Stimulated activated naive CD8-positive, alpha-beta T cell treated with anti-CD3 and anti-CD28 coated beads, Interleukin-15, Interleukin-2, amounts not matched to agents 100 ng/mL and 50 ng/mL, for 24 hours (primary cell): ENCODE results near the gene EDIL3.
"Not testable (repeated sequence)": the region's sequence is repeated elsewhere in the genome, so short reads cannot be mapped to it uniquely, and the experiment has no call there.

Experiments used
- H3K27ac Mint-ChIP-seq: one replicate; pipeline ENCODE4 v1.8.0; 2021; ENCODE audit warnings: mild to moderate bottlenecking, mixed read lengths
- H3K27me3 Mint-ChIP-seq: one replicate; pipeline ENCODE4 v1.8.0; 2021; ENCODE audit warnings: mixed read lengths
- H3K36me3 Mint-ChIP-seq: one replicate; pipeline ENCODE4 v1.8.0; 2021; ENCODE audit warnings: low read depth, mixed read lengths
- H3K4me1 Mint-ChIP-seq: one replicate; pipeline ENCODE4 v1.8.0; 2021; ENCODE audit warnings: low read depth, mixed read lengths
- H3K4me3 Mint-ChIP-seq: one replicate; pipeline ENCODE4 v1.8.0; 2021; ENCODE audit warnings: mild to moderate bottlenecking, mixed read lengths
- H3K9me3 Mint-ChIP-seq: one replicate; pipeline ENCODE4 v1.8.0; 2021; ENCODE audit warnings: mixed read lengths

EDIL3 gene

DNA sequence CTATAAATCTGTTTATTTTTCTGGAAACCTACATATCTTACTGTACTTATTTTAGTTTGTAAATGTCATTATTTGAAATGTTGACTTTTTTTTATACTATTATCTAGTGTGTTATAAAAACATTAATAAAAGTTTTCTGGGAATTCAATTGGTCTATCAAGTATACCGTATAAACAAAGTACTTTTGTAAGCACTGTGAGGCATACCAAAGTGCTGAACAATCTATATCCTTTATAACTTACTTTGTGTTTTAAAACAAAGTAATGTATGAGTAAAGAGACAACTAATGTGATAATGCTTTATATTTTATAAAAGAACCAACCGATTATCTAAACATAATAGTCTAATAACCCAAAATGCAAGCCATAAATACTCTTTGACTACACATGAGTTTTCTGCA is 23.1 kb downstream of the EDIL3 start:
- Mint-ChIP-seq H3K36me3 (no peaks in the 10 kb centered on the region), H3K4me3 (no peak overlapping the region), H3K4me1 (no peaks in the 10 kb centered on the region), H3K27ac (no peak overlapping the region), H3K27me3 (no peaks in the 10 kb centered on the region), H3K9me3 (no peaks in the 10 kb centered on the region)

DNA sequence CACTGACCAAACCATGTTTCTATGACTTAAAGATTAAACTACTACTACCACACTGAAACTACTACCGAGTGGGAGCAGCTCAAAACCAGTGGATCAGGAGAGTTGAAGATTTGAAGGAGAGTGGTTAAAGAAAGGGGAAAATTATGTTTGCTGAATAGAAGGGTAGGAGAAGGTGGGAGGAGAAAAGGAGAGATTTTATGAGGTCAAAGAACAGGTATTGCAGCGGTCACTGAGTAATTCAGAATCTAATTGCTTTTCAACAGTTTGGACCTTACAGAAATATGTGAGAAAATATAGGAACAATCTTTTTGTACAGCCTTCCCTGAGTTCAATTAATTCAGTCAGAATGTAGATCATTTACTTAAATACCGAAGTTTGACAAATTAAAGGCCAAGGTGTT is 24.6 kb downstream of the EDIL3 start:
- Mint-ChIP-seq H3K27me3 (no peaks in the 10 kb centered on the region), H3K4me3 (no peak overlapping the region), H3K4me1 (no peaks in the 10 kb centered on the region), H3K36me3 (no peaks in the 10 kb centered on the region), H3K27ac (no peak overlapping the region), H3K9me3 (peaks cover 2% of the 10 kb centered on the region)

DNA sequence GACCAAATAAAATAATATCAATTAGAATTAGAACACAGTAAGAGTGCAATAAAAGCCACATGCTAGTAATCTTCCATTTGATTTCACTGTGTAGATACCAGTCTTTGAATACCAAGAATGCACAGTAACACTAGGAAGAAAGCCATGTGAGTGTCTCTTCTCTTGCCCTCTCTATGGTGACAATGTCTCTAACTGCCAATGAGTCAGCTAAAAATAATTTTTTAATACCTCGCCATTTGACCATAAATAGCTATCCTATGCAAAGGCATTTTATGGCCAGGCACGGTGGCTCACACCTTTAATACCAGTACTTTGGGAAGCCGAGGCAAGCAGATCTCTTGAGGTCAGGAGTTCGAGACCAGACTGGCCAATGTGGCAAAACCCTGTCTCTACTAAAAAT is 30.6 kb downstream of the EDIL3 start:
- H3K27ac Mint-ChIP-seq = no peak overlapping the region
- no peak overlapping the region for H3K4me3 Mint-ChIP-seq
- no peaks in the 10 kb centered on the region for H3K27me3 Mint-ChIP-seq

DNA sequence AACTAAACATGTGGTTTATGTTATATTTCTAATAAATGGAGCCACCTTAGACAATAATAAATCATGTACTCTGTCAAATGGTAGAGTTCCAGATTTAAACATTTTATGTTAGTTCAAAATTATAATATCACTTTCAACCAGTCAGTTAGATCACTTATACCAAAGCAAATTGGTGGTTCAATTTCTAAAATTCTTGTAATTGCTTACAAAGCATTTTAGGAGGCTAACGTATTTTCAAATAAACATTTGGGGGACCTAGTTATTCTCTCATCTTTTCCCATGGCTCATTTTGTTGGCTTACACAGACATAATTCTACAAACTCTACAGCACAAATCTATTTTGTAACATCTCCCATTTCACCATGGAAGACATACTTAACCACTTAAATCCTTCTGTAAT is 39.9 kb downstream of the EDIL3 start:
- H3K27me3 Mint-ChIP-seq = no peaks in the 10 kb centered on the region
- H3K4me1 Mint-ChIP-seq = no peaks in the 10 kb centered on the region
- H3K9me3 Mint-ChIP-seq = no peaks in the 10 kb centered on the region
- H3K36me3 Mint-ChIP-seq = no peaks in the 10 kb centered on the region
- no peak overlapping the region for H3K4me3 Mint-ChIP-seq
- H3K27ac Mint-ChIP-seq = no peak overlapping the region

More for the DNA sequence above, 30.6 kb downstream of the EDIL3 start:
- peaks cover 5% of the 10 kb centered on the region for H3K9me3 Mint-ChIP-seq
- no peaks in the 10 kb centered on the region for H3K4me1 Mint-ChIP-seq
- H3K36me3 Mint-ChIP-seq = no peaks in the 10 kb centered on the region

DNA sequence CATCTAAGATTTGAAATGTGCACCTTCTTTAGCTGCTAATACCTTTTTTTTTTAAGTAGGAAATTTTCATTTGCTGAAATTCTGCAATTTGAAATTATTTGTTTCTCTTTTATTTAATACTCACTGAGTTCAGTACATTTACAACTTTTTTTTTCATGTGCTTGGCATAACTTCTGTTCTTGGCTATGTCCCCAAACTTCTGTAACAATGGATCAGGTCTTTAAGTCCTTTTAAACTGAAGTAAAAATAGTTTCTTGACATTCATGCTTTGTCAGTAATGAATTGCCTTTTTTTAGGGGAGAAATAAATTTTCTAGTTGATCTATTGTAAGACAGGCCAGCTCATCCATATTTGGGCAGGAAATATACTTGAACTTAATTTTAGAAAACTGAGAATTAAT is 41.5 kb downstream of the EDIL3 start:
- no peak overlapping the region for H3K4me3 Mint-ChIP-seq
- H3K36me3 Mint-ChIP-seq = no peaks in the 10 kb centered on the region
- no peak overlapping the region for H3K27ac Mint-ChIP-seq
- H3K4me1 Mint-ChIP-seq = no peaks in the 10 kb centered on the region
- H3K27me3 Mint-ChIP-seq = no peaks in the 10 kb centered on the region
- H3K9me3 Mint-ChIP-seq = no peaks in the 10 kb centered on the region

DNA sequence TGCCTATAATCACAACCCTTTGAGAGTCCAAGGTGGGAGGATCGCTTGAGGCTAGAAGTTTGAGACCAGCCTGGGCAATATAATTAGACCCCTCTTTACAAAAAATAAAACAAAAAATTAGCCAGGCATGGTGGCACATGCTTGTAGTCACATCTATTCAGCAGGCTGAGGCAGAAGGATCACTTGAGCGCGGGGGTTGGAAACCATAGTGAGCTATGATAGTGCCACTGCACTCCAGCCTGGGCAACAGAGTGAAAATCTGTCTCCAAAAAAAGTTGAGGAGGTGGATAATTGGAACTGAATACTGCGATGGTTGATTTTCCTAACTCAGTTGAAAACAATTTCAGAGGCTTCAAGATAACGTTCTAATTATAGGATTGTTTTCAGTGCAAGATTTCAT is 52.6 kb downstream of the EDIL3 start:
- H3K36me3 Mint-ChIP-seq = no peaks in the 10 kb centered on the region
- no peaks in the 10 kb centered on the region for H3K4me1 Mint-ChIP-seq
- no peaks in the 10 kb centered on the region for H3K27me3 Mint-ChIP-seq
- H3K27ac Mint-ChIP-seq = no peak overlapping the region
- H3K9me3 Mint-ChIP-seq = peaks cover 8% of the 10 kb centered on the region
- no peak overlapping the region for H3K4me3 Mint-ChIP-seq

DNA sequence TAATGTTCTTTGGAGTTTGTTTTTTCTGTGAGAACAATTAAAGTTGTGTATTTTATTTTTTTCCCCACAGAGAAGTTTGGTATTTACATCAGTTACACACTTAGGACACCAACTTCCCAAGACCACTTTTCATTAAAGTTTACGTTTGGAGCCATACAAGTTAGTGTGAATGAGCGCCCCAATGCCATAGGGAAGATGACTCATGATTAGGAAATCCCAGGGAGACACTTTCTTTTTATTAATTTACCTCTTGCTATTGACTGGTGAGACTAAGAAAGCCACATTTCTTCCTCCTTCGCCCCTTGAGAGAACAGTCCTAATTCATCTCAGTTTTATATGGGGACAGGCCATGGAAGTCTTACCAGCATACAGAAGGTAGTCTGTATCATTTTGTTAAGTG is 57.1 kb downstream of the EDIL3 start:
- Mint-ChIP-seq H3K4me1 (no peaks in the 10 kb centered on the region), H3K27me3 (no peaks in the 10 kb centered on the region), H3K9me3 (no peaks in the 10 kb centered on the region), H3K27ac (no peak overlapping the region), H3K4me3 (no peak overlapping the region), H3K36me3 (no peaks in the 10 kb centered on the region)

DNA sequence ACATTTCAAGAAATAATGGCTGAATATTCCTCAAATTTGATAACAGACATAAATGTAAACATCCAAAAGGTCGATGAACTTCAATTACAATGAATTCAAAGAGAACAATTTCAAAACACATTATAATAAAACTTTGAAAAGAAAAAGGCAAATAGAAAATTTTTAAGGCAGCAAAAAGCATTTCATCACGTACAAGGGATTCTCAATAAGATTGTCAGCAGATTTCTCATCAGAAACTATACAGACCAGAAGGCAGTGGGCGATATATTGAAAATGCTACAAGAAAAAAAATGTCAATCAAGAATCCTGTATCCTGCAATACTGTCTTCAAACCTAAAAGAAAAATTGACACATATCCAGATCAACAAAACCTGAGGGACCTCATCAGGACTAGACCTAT is 62.0 kb downstream of the EDIL3 start:
- Mint-ChIP-seq H3K27ac (no peak overlapping the region), H3K36me3 (no peaks in the 10 kb centered on the region), H3K27me3 (no peaks in the 10 kb centered on the region), H3K4me1 (no peaks in the 10 kb centered on the region), H3K4me3 (no peak overlapping the region), H3K9me3 (peaks cover 11% of the 10 kb centered on the region)

DNA sequence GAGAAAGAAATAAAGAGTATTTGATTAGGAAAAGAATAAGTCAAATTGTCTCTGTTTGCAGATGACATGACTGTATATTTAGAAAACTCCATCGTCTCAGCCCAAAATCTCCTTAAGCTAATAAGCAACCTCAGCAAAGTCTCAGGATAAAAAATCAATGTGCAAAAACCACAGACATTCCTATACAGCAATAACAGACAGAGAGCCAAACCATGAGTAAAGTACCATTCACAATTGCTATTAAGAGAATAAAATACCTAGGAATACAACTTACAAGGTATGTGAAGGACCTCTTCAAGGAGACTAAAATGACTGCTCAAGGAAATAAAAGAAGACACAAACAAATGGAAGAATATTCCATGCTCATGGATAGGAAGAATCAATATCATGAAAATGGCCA is 66.9 kb downstream of the EDIL3 start:
- H3K27ac Mint-ChIP-seq, H3K27me3 Mint-ChIP-seq, H3K36me3 Mint-ChIP-seq, H3K4me3 Mint-ChIP-seq, H3K4me1 Mint-ChIP-seq: not testable (repeated sequence)
- peaks cover 16% of the 10 kb centered on the region for H3K9me3 Mint-ChIP-seq

DNA sequence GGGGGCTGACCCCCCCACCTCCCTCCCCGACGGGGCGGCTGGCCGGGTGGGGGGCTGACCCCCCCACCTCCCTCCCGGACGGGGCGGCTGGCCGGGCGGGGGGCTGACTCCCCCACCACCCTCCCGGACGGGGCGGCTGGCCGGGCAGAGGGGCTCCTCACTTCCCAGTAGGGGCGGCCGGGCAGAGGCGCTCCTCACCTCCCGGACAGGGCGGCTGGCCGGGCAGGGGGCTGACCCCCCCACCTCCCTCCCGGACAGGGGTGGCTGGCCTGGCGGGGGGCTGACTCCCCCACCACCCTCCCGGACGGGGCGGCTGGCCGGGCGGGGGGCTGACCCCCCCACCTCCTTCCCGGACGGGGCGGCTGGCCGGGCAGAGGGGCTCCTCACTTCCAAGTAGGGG is 72.4 kb downstream of the EDIL3 start:
- not testable (repeated sequence) for H3K27me3 Mint-ChIP-seq, H3K4me1 Mint-ChIP-seq, H3K4me3 Mint-ChIP-seq, H3K27ac Mint-ChIP-seq, H3K36me3 Mint-ChIP-seq, H3K9me3 Mint-ChIP-seq

DNA sequence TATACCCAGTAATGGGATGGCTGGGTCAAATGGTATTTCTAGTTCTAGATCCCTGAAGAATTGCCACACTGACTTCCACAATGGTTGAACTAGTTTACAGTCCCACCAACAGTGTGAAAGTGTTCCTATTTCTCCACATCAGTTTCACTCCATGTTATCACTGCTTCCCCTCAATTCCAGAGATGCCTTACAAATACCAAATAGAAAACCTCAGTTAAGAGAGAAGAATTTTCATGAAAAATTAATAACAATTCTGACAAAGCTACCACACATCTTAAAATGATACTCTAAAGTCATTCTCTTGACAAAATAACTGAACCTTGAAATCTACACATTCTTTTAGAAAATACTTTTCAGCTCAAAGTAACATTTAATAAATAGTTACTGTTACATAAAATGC is 74.8 kb downstream of the EDIL3 start:
- H3K36me3 Mint-ChIP-seq, H3K4me3 Mint-ChIP-seq, H3K9me3 Mint-ChIP-seq, H3K27me3 Mint-ChIP-seq, H3K27ac Mint-ChIP-seq, H3K4me1 Mint-ChIP-seq: not testable (repeated sequence)

DNA sequence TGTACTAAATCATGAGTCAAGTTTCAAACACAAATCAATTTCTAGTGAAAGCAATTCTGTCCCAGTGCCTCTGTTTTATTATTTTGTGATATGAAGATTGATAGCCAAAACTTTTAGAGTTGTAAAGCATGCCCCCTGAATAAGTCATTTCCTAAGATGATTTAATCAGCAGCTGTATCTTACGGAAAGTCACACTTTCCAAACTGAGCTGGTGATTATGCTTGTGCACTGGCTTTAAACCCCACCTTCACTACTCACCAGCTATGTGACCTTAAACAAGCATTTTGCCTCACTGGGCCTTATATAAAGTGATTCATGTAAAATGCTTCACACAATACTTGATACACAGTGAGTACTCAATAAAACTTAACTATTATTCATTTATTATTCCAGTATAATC is 78.1 kb downstream of the EDIL3 start:
- H3K36me3 Mint-ChIP-seq = no peaks in the 10 kb centered on the region
- H3K27me3 Mint-ChIP-seq = no peaks in the 10 kb centered on the region
- no peak overlapping the region for H3K4me3 Mint-ChIP-seq

DNA sequence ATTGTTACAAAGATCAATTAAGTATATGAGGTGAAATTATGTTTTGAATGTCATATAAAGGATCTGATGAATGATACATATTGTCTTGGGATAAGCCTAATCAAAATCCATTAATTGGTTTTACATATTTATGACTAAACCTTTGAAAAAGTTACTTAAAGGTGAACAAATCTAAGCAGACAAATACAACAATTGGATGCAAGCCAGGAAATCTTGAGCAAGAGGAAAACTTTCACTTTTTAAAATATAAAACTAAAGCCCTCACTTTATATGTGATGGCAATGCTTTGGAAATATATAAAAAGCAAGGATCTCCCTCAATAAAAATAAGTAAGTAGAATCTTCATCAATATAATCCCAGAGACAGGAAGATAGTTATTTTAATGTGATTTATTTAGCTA is 80.1 kb downstream of the EDIL3 start:
- Mint-ChIP-seq H3K9me3 (no peaks in the 10 kb centered on the region), H3K4me1 (no peaks in the 10 kb centered on the region), H3K27me3 (no peaks in the 10 kb centered on the region), H3K4me3 (no peak overlapping the region), H3K36me3 (no peaks in the 10 kb centered on the region), H3K27ac (no peak overlapping the region)

More for the DNA sequence above, 78.1 kb downstream of the EDIL3 start:
- Mint-ChIP-seq H3K27ac (no peak overlapping the region), H3K4me1 (no peaks in the 10 kb centered on the region), H3K9me3 (no peaks in the 10 kb centered on the region)

DNA sequence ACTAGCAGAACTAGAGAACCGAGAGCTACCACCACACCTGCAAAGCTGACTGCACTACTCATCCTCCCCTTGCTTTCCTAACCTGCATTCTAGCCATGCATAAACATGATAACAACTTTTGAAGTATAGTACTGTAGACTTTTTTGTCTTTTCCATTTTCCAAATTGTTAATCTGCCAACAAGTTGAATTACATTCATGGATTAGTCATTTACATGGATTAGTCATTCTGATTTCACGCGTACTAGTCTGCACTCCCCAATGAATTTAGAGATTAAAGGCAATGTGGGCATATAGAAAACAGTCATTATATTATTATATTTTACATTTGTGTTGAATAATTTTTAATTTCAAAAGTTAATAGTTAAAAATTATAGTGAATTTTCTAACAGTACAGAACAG is 81.4 kb downstream of the EDIL3 start:
- Mint-ChIP-seq H3K4me3 (no peak overlapping the region), H3K27me3 (no peaks in the 10 kb centered on the region), H3K27ac (no peak overlapping the region), H3K36me3 (no peaks in the 10 kb centered on the region), H3K4me1 (no peaks in the 10 kb centered on the region), H3K9me3 (no peaks in the 10 kb centered on the region)

DNA sequence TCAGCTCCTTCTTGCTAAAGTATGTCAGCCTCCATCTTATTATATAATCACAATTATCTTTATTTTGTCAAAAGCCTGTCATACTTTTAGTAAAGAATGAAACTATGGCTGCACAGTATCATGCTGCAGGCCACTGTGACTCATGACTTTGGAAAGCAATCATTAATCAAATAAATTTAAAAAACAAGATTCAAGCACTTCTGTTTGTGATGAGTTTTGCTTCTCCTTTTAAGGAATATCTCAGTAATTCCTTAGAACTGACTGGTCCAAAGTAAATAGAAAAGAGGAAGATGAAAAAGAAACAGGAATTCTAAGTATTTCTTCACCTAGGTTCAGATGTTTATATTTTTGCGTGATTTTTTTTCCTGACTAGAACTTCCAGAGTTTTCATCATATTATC is 83.1 kb downstream of the EDIL3 start:
- Mint-ChIP-seq H3K4me3 (no peak overlapping the region), H3K27me3 (no peaks in the 10 kb centered on the region), H3K9me3 (no peaks in the 10 kb centered on the region), H3K36me3 (no peaks in the 10 kb centered on the region), H3K27ac (no peak overlapping the region), H3K4me1 (no peaks in the 10 kb centered on the region)

DNA sequence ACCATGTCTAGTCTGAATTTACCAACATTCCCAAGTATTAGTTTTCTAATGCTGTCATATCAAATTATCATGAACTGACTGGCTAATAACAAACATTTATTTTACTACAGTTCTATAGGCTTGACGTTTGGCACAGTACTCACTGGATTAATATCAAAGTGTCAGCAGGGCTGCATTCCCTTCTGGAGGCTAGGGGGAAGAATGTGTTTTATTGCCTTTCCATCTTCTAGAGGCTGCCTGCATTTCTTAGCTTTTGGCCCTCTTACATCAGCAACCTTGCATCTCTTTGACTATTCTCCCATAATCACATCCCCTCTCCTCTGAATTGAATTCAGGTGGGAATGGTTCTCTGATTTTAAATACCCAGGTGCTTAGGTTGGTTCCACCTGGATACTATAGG is 84.7 kb downstream of the EDIL3 start:
- Mint-ChIP-seq H3K4me1 (no peaks in the 10 kb centered on the region), H3K27me3 (no peaks in the 10 kb centered on the region), H3K9me3 (no peaks in the 10 kb centered on the region), H3K36me3 (no peaks in the 10 kb centered on the region), H3K4me3 (no peak overlapping the region), H3K27ac (no peak overlapping the region)

DNA sequence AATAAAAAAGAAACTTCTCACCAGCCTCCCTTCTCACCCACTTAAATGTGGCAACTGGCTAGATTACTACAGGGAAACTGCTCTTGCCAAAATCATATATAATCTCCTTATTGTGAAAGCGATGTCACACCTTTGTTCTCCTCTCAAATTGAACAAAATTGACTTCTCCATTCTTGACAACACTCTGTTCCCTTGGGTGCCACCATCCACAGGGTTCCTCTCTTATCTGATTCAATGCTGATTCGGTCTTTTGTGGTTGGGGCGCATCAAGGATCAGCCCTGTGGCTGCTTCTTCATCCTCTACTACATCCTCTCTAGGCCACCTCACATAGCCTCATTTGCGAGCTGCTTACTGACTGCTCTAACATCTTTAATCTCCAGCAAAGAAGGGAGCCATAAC is 86.1 kb downstream of the EDIL3 start:
- Mint-ChIP-seq H3K4me1 (no peaks in the 10 kb centered on the region), H3K27ac (no peak overlapping the region), H3K4me3 (no peak overlapping the region), H3K36me3 (no peaks in the 10 kb centered on the region), H3K9me3 (no peaks in the 10 kb centered on the region), H3K27me3 (no peaks in the 10 kb centered on the region)
